ENCODE results near the gene UFD1. TPM values are rescaled to one million over a fixed set of nuclear protein-coding genes. Genes with fewer than 3 reads are reported as not detected.
A peak's percentile ranks its signal among the peaks of the same experiment; 100 is the strongest.

Gene UFD1
- total and polyA plus RNA-seq, 9 of the 15 experiments (the other 6 are each of a cell fraction or from before 2014, with no cell fraction given) = 238 to 645 (median 363) TPM

DNA sequence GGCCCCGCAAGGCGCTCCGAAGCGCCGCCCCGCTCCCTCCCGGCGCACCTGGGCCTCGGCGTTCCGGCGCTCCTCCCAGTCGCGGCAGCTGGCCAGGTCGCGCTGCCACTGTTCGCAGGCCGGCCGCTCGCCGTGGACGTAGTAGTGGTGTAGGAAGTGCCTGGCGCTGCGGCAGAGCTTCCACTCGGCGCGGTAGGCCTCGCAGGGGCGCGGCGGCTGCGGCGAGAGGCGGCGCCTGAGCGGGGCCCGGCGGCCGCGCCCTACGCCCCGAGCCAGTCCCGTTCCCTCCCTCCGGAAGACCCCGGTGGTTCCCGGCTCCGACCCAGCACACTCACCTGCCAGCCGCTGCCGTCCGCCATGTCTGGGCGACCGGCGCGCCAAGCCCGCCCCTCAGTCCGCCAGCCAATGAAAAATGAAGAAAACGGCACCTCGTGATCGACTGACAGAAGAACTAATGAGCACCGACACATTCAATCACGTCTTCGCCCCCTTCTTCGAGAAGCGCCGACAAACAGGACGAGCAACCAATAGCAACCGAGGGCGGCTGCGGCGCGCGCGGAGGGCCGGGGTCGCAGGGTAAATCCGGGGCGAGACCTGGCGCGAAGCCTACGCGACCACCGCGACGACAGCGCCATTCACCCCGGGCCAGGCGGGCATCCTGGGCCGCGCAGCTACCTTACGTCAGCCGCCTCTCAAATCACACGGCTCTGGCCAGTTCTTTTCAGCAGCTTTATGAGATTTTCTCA is 31.5 kb downstream of the UFD1 start, which contains the start of gene C22orf39 (continued):
- TF ChIP-seq ZNF280A (IDR thresholded peaks at IDR 0.05; ENCODE audit: low read depth, partially characterized antibody) (no peak), SFPQ (IDR thresholded peaks at IDR 0.05; ENCODE audit: low read depth, low read length) (no peak), ZBTB43 (CRISPR knock-in tag; IDR thresholded peaks at IDR 0.05) (no peak), ZNF395 (CRISPR knock-in tag; IDR thresholded peaks at IDR 0.05) (peak; percentile 96), HES1 (IDR thresholded peaks at IDR 0.05; ENCODE audit: low read depth) (peak; percentile 15; the same call in 1 of the 2 replicates), ZNF121 (CRISPR knock-in tag; conservative IDR thresholded peaks at IDR 0.05) (no peak), MEIS2 (IDR thresholded peaks at IDR 0.05; ENCODE audit: partially characterized antibody) (peak; percentile 93), ZKSCAN8 (CRISPR knock-in tag; IDR thresholded peaks at IDR 0.05) (no peak), RFX5 (IDR thresholded peaks at IDR 0.05; ENCODE audit: low read depth, low read length) (no peak), GMEB1 (CRISPR knock-in tag; IDR thresholded peaks at IDR 0.05) (peak; percentile 67), PURB (CRISPR knock-in tag; IDR thresholded peaks at IDR 0.05; ENCODE audit: low read depth) (no peak), ZNF24 (IDR thresholded peaks at IDR 0.05) (peak; percentile 84; the same call in 1 of the 2 replicates), ZNF174 (CRISPR knock-in tag; IDR thresholded peaks at IDR 0.05) (no peak), ZNF3 (CRISPR knock-in tag; IDR thresholded peaks at IDR 0.05) (no peak)
- TF ChIP-seq, protein P1, sequence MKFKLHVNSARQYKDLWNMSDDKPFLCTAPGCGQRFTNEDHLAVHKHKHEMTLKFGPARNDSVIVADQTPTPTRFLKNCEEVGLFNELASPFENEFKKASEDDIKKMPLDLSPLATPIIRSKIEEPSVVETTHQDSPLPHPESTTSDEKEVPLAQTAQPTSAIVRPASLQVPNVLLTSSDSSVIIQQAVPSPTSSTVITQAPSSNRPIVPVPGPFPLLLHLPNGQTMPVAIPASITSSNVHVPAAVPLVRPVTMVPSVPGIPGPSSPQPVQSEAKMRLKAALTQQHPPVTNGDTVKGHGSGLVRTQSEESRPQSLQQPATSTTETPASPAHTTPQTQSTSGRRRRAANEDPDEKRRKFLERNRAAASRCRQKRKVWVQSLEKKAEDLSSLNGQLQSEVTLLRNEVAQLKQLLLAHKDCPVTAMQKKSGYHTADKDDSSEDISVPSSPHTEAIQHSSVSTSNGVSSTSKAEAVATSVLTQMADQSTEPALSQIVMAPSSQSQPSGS (CRISPR knock-in tag; IDR thresholded peaks at IDR 0.05) = no peak
